SK-N-MC (cell line): Measurements from ENCODE around the gene OR1K1.
"Not testable (repeated sequence)": the region's sequence is repeated elsewhere in the genome, so short reads cannot be mapped to it uniquely, and the experiment has no call there.

ENCODE experiments used
- EZH2 ChIP-seq: fragments of 200-600 bp; sonication (generic); IDR thresholded peaks from one replicate; pipeline ENCODE4 v1.6.1; 2017; ENCODE audit warnings: antibody characterized with exemption
- FOXP2 ChIP-seq: optimal IDR thresholded peaks from 2 replicates; pipeline ENCODE3; 2011; ENCODE audit warnings: mild to moderate bottlenecking, moderate library complexity; ENCODE audit not compliant: insufficient read depth; ENCODE audit errors: extremely low read length, control extremely low read depth
- POLR2AphosphoS5 ChIP-seq: IDR thresholded peaks from 2 replicates; pipeline ENCODE4 v1.6.1; 2012; ENCODE audit warnings: mild to moderate bottlenecking, low read depth, low read length, borderline replicate concordance

- TF ChIP-seq EZH2, POLR2AphosphoS5, FOXP2: not testable (repeated sequence)
Observed at GRCh38 chr9:122838441-122838840, 38.5 kb downstream of the OR1K1 start.
